HUES6 (cell line): Measurements from ENCODE around the gene TRIM67.
"Not testable (repeated sequence)": the region's sequence is repeated elsewhere in the genome, so short reads cannot be mapped to it uniquely, and the experiment has no call there.

ENCODE experiments used
- H3K27ac ChIP-seq: 2 replicates; pipeline ENCODE4 v1.7.0; 2013; ENCODE audit warnings: low read depth, mild to moderate bottlenecking, low read length, inconsistent platforms
- H3K27me3 ChIP-seq: 2 replicates; pipeline ENCODE4 v1.6.1; 2013; ENCODE audit warnings: low read length; ENCODE audit not compliant: control insufficient read depth, insufficient read depth
- H3K36me3 ChIP-seq: 2 replicates; pipeline ENCODE4 v1.6.1; 2013; ENCODE audit warnings: low read length; ENCODE audit not compliant: control insufficient read depth, insufficient read depth
- H3K4me1 ChIP-seq: 2 replicates; pipeline ENCODE4 v1.6.1; 2013; ENCODE audit warnings: low read length; ENCODE audit not compliant: control insufficient read depth, insufficient read depth
- H3K4me3 ChIP-seq: 2 replicates; pipeline ENCODE4 v1.5.1; 2013; ENCODE audit warnings: low read depth, low read length
- H3K9ac ChIP-seq: one replicate; pipeline ENCODE4 v1.6.1; 2013; ENCODE audit warnings: mild to moderate bottlenecking, low read length
- H3K9me3 ChIP-seq: 2 replicates; pipeline ENCODE4 v1.6.1; 2013; ENCODE audit warnings: low read depth, low read length; ENCODE audit not compliant: control insufficient read depth, insufficient read depth

TRIM67 gene

DNA sequence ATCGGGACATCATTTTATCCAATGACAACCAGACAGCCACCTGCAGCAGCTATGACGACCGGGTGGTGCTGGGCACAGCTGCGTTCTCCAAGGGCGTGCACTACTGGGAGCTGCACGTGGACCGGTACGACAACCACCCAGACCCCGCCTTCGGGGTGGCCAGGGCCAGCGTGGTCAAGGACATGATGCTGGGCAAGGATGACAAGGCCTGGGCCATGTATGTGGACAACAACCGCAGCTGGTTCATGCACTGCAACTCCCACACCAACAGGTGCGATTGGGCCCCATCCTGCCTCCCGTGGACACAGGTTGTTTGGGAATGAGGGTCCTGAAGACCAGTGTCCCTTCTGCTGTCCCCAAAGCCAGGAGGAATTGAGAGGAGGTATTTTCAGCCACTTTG lies 47.1 kb downstream of the TRIM67 start:
- H3K9ac ChIP-seq: no peak overlapping the region
- H3K36me3 ChIP-seq: no peaks in the 10 kb centered on the region
- H3K4me1 ChIP-seq: peaks cover 8% of the 10 kb centered on the region
- H3K27me3 ChIP-seq: peaks cover 92% of the 10 kb centered on the region
- H3K9me3 ChIP-seq: no peaks in the 10 kb centered on the region
- H3K27ac ChIP-seq: no peak overlapping the region
- H3K4me3 ChIP-seq: no peak overlapping the region

GRCh38 chr1:231209531-231209930 lies 47.7 kb downstream of the TRIM67 start:
- Histone ChIP-seq H3K4me1 (peaks cover 8% of the 10 kb centered on the region), H3K27me3 (peaks cover 92% of the 10 kb centered on the region), H3K36me3 (no peaks in the 10 kb centered on the region), H3K27ac (no peak overlapping the region), H3K9ac (no peak overlapping the region), H3K9me3 (no peaks in the 10 kb centered on the region), H3K4me3 (no peak overlapping the region)

DNA sequence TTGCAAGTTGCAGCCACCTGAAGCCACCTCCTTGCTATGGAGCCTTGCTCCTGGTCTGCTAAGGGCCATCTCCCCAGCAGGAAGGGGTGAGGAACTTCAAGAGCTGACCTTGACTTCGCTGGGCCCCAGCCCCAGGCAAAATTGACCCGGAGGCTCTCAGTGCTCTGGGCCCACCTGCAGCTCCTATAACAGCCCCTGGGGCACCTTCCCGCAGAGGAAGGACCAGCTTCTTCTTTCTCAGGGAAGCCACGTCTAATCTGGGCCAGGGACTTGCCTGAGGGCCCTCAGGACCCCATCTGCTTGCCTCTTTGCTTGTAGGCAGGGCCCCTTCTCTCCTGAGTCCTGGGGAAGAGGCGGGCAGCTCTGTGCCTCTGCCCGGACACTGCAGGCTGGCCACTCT lies 48.3 kb downstream of the TRIM67 start:
- Histone ChIP-seq H3K4me1 (peaks cover 8% of the 10 kb centered on the region), H3K9ac (no peak overlapping the region), H3K27me3 (peaks cover 92% of the 10 kb centered on the region), H3K27ac (no peak overlapping the region), H3K9me3 (no peaks in the 10 kb centered on the region), H3K36me3 (no peaks in the 10 kb centered on the region), H3K4me3 (no peak overlapping the region)

DNA sequence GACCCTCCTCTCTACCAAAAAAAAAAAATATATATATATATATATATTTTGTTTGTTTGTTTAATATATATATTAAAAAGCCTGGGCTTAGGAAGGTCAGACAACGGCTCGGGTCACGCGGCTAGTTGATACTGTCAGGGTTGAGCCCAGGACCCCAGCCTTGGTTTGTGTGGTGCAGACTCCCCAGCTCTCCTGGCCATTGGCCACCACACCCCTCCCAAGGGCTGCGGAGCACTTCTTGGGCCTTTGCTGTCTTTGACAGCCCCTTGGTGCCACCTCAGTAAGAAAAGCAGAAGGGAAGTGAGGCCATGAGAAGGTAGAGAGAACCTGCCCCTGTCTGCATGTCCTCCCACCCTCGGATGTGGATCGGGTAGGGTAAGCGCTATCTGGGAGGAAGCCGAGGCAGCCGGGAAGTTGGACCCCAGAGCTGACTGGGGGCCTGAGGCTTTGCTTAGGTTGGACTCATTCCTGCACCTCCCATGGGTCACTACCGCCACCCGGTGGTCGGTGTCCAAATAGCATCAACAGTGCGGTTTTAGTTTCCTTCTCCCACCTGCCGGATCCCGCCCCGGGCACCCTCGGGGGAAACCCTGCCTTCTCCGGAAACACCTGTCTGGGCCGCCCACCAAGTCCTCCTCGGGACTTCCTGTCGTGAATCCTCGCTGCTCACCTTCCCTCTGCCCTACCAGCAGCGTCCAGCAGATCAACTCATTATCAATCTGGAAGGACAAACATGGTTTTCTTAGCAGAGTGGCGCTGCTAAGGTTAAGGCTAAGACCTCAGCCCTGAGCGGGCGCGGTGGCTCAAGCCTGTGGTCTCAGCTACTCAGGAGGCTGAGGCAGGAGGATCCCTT lies 49.4 kb downstream of the TRIM67 start:
- H3K27me3 ChIP-seq: peaks cover 94% of the 10 kb centered on the region
- H3K4me1 ChIP-seq: peaks cover 10% of the 10 kb centered on the region
- no peak overlapping the region for H3K9ac ChIP-seq
- no peaks in the 10 kb centered on the region for H3K9me3 ChIP-seq
- peak overlapping the region; percentile 43 for H3K4me3 ChIP-seq
- no peaks in the 10 kb centered on the region for H3K36me3 ChIP-seq
- no peak overlapping the region for H3K27ac ChIP-seq

GRCh38 chr1:231212301-231212700 lies 50.4 kb downstream of the TRIM67 start:
- H3K9me3 ChIP-seq, H3K36me3 ChIP-seq, H3K27ac ChIP-seq, H3K9ac ChIP-seq, H3K4me3 ChIP-seq: not testable (repeated sequence)
- H3K4me1 ChIP-seq: peaks cover 10% of the 10 kb centered on the region
- peaks cover 94% of the 10 kb centered on the region for H3K27me3 ChIP-seq

GRCh38 chr1:231213831-231214573 lies 52.1 kb downstream of the TRIM67 start:
- Histone ChIP-seq H3K9me3 (no peaks in the 10 kb centered on the region), H3K27me3 (peaks cover 97% of the 10 kb centered on the region), H3K36me3 (no peaks in the 10 kb centered on the region), H3K27ac (no peak overlapping the region), H3K4me1 (peaks cover 10% of the 10 kb centered on the region), H3K9ac (no peak overlapping the region), H3K4me3 (no peak overlapping the region)

DNA sequence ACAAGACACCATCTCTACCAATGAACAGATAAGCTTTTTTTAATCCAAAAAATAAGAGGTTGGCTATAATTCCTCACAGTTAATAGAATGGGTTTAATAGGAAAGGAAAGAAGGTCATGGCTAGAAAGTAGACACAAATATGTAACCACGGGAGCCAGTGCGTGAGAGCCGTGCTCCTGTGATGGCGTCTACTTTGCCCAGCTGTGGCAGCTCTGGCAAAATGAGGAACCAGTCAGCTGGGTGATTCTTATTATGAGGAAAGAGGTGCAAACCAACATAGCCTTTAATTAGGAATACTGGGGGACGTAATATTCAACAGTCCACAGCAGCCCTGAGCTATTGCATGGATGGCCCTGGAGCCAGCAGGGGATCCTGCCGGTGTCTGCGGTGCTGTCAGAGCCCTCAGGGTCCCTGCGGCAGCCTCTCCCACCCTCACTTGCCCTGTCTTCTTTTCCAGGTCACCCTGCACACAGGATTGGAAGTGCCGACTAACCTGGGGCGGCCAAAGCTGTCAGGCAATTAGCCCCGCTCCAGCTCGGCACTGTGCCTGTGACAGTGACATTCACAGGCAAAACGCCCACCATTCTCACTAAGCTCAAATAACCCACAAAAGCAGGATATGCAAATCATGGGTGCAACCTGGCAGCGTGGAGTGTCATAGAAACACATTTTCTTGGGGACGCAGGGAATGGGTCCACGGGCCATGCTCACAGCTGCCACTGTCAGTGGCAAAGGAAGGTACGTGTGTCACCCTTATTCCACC lies 53.2 kb downstream of the TRIM67 start:
- peaks cover 10% of the 10 kb centered on the region for H3K4me1 ChIP-seq
- no peak overlapping the region for H3K4me3 ChIP-seq
- H3K9ac ChIP-seq: no peak overlapping the region
- H3K9me3 ChIP-seq: no peaks in the 10 kb centered on the region
- no peak overlapping the region for H3K27ac ChIP-seq
- no peaks in the 10 kb centered on the region for H3K36me3 ChIP-seq
- H3K27me3 ChIP-seq: peaks cover 93% of the 10 kb centered on the region

GRCh38 chr1:231215681-231216385 lies 54.0 kb downstream of the TRIM67 start:
- H3K9ac ChIP-seq: no peak overlapping the region
- no peak overlapping the region for H3K27ac ChIP-seq
- H3K9me3 ChIP-seq: no peaks in the 10 kb centered on the region
- H3K27me3 ChIP-seq: peaks cover 86% of the 10 kb centered on the region
- H3K36me3 ChIP-seq: no peaks in the 10 kb centered on the region
- H3K4me3 ChIP-seq: no peak overlapping the region
- H3K4me1 ChIP-seq: peaks cover 10% of the 10 kb centered on the region

DNA sequence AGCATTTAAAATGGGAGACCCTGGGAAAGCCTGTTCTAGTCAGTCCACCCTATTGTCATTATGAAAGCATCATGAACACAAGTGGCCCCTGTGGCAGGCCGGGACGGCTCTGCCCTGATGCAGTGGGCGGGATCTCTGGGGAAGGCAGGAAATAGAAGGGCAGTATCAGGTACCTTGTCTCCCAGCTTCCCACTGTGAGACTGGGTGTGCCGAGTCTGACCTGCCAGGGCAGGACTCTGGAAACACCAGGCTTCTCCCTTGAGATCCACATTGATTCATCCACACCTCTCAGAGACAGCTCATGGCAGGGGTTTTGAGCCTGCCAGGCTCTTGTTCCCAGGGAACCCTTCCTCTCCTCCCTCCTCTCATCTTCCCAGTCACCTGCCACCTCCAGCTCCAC lies 54.6 kb downstream of the TRIM67 start:
- Histone ChIP-seq H3K9ac (no peak overlapping the region), H3K27me3 (peaks cover 81% of the 10 kb centered on the region), H3K36me3 (no peaks in the 10 kb centered on the region), H3K4me3 (no peak overlapping the region), H3K4me1 (peaks cover 8% of the 10 kb centered on the region), H3K9me3 (no peaks in the 10 kb centered on the region), H3K27ac (no peak overlapping the region)

DNA sequence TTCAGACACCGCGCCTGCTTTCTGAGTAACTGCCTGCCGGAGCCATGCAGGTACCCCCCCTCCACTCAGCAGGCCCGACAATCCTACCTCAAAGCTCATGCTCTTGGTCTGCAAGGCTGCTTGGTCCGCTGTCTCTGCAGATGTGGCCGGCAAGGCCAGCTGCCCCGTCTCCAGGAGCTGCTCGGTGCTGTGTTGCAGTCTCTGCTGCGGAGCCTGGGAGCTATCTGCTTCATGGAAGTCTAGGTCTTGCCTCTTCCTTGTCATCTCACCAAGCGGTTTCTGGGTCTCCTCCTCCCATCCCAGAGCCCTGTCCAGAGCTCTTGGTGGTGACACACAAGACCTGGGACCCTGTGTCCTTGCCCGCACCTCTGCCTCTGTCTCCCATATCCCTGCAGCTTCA lies 55.2 kb downstream of the TRIM67 start:
- Histone ChIP-seq H3K36me3 (no peaks in the 10 kb centered on the region), H3K9me3 (no peaks in the 10 kb centered on the region), H3K27me3 (peaks cover 76% of the 10 kb centered on the region), H3K27ac (no peak overlapping the region), H3K9ac (no peak overlapping the region), H3K4me3 (no peak overlapping the region), H3K4me1 (peaks cover 8% of the 10 kb centered on the region)
